ENCODE measurements around the gene MDM4. TPM values are rescaled to one million over a fixed set of nuclear protein-coding genes. Genes with fewer than 3 reads are reported as not detected.

The MDM4 gene
- total RNA-seq, 4 donors from 2014 or later, result 64.3 to 140 (median 109) TPM

- no peak for DNase-seq
- Histone ChIP-seq H3K27me3 (no peaks in the 10 kb centered on the region), H3K27ac (peak overlapping the region; percentile 95 to 100 (median 98)), H3K4me1 (peaks cover 11 to 38% (median 26%) of the 10 kb centered on the region in 4 donors), H3K9me3 (no peaks in the 10 kb centered on the region), H3K4me3 (peak overlapping the region in 1 of 4 donors; percentile 92), H3K36me3 (no peaks in the 10 kb centered on the region)
- no peak for TF ChIP-seq CTCF (IDR thresholded peaks at IDR 0.05)
- no peak for TF ChIP-seq EP300 (IDR thresholded peaks at IDR 0.05; ENCODE audit: low read depth)
- no peak for TF ChIP-seq POLR2A (IDR thresholded peaks at IDR 0.05)
- TF ChIP-seq POLR2AphosphoS5 (IDR thresholded peaks at IDR 0.05), result no peak
- intact Hi-C loops (cut with DNase I; ENCODE audit: low total_unique reads), result no loop called here
- in situ Hi-C loops (cut with MboI; ENCODE audit: low pct_ligation_motif_present in 1 of 4, low pct_unique_long_range_greater_than_20kb in 1 of 4, low sequenced_read_pairs in 3 of 4), result no loop called here
- 29 to 46% methylated on average over 5 to 6 of the region's 6 CpGs for WGBS, 2 donors (ENCODE audit: low coverage in 1 of 2)
Observed at GRCh38 chr1:204495777-204496176, 20.4 kb upstream of the MDM4 start.

- 69 to 79% methylated on average over 2 to 3 of the region's 3 CpGs for WGBS, 2 donors (ENCODE audit: low coverage in 1 of 2)
- DNase-seq, result no peak
- intact Hi-C loops (cut with DNase I; ENCODE audit: low total_unique reads) (no loop called here), in situ Hi-C loops (cut with MboI; ENCODE audit: low pct_ligation_motif_present in 1 of 4, low pct_unique_long_range_greater_than_20kb in 1 of 4, low sequenced_read_pairs in 3 of 4) (no loop called here)
- Histone ChIP-seq H3K4me1 (peaks cover 0 to 17% (median 10%) of the 10 kb centered on the region in 4 donors), H3K27ac (no peak overlapping the region), H3K4me3 (no peak overlapping the region), H3K27me3 (no peaks in the 10 kb centered on the region), H3K36me3 (no peaks in the 10 kb centered on the region), H3K9me3 (no peaks in the 10 kb centered on the region)
- TF ChIP-seq POLR2A (IDR thresholded peaks at IDR 0.05) (no peak), POLR2AphosphoS5 (IDR thresholded peaks at IDR 0.05) (no peak), EP300 (IDR thresholded peaks at IDR 0.05; ENCODE audit: low read depth) (no peak), CTCF (IDR thresholded peaks at IDR 0.05) (no peak)
Observed at GRCh38 chr1:204498981-204499380, 17.2 kb upstream of the MDM4 start.

GRCh38 chr1:204499511-204500468 lies 16.4 kb upstream of the MDM4 start:
- intact Hi-C loops (cut with DNase I; ENCODE audit: low total_unique reads), result loop anchor here (5.0 kb wide), 1 partner anchor 67 kb away; no protein-coding TSS in a partner anchor
- no peak overlapping the region for H3K27ac ChIP-seq

More at GRCh38 chr1:204499511-204500468, 16.4 kb upstream of the MDM4 start:
- H3K9me3 ChIP-seq, result no peaks in the 10 kb centered on the region
- H3K4me3 ChIP-seq, result no peak overlapping the region
- DNase-seq, result no peak
- no peaks in the 10 kb centered on the region for H3K27me3 ChIP-seq
- H3K4me1 ChIP-seq, result peaks cover 0 to 17% (median 10%) of the 10 kb centered on the region in 4 donors
- in situ Hi-C loops (cut with MboI; ENCODE audit: low pct_ligation_motif_present in 1 of 4, low pct_unique_long_range_greater_than_20kb in 1 of 4, low sequenced_read_pairs in 3 of 4), result loop anchor here (5.0 to 10.0 kb wide), 3 partner anchors 52 to 57 kb away; no protein-coding TSS in a partner anchor
- no peaks in the 10 kb centered on the region for H3K36me3 ChIP-seq
- TF ChIP-seq POLR2A (IDR thresholded peaks at IDR 0.05) (no peak), EP300 (IDR thresholded peaks at IDR 0.05; ENCODE audit: low read depth) (no peak), CTCF (IDR thresholded peaks at IDR 0.05) (no peak), POLR2AphosphoS5 (IDR thresholded peaks at IDR 0.05) (no peak)
- WGBS, 2 donors (ENCODE audit: low coverage in 1 of 2), result 91% methylated on average over 7 of the region's 7 CpGs

Data from transverse colon (tissue), 4 donors.